Endothelial cell of umbilical vein (primary cell): ENCODE measurements around the gene SKIL. TPM values are rescaled to one million over a fixed set of nuclear protein-coding genes. Genes with fewer than 3 reads are reported as not detected.
A peak's percentile ranks its signal among the peaks of the same experiment; 100 is the strongest.

Experiments used
- BruUV-seq: library from RNA; stranded (reverse); fragments of 400-500 nt; replicated peaks from 2 replicates; lab custom pipeline; 2021; lab: Mats Ljungman, UMichigan
- CTCF ChIA-PET: fragments of 300-600, 350-600 bp; sonication (Branson Sonifier 250); formaldehyde crosslinking; loops from one replicate; lab custom pipeline; 2021; ENCODE audit warnings: antibody characterized with exemption, inconsistent platforms; lab: Charles Lee
- POLR2A ChIA-PET: fragments of 300-600, 350-600 bp; sonication (Branson Sonifier 250); formaldehyde crosslinking; loops from one replicate; lab custom pipeline; 2021; ENCODE audit warnings: antibody characterized with exemption, inconsistent platforms; lab: Charles Lee
- DNase-seq: peaks from one replicate; pipeline ENCODE4 v3.0.0-alpha.2; 2011; ENCODE audit warnings: low read depth, low spot score
- FAIRE-seq: peaks from 2 replicates; lab custom pipeline; 2011; peaks lifted over from hg19 to GRCh38; lab: Jason Lieb, UNC
- H2AFZ ChIP-seq: 2 replicates; pipeline ENCODE4 v1.6.0; 2012; ENCODE audit warnings: low read depth, low read length, control low read depth, inconsistent platforms
- H3K27ac ChIP-seq: 2 replicates; pipeline ENCODE4 v1.5.1; 2011; ENCODE audit warnings: low read depth, mild to moderate bottlenecking, control low read depth, low read length, moderate library complexity; ENCODE audit not compliant: insufficient read depth
- H3K27me3 ChIP-seq, 2 experiments: 2 replicates each; pipeline versions ENCODE4 v1.6.0 to v1.6.1; 2011; ENCODE audit warnings: low read length in 2 of 2, mixed read lengths in 1 of 2; ENCODE audit not compliant: control insufficient read depth in 2 of 2, insufficient read depth in 2 of 2
- H3K36me3 ChIP-seq, 2 experiments: 2 replicates in 1 of 2; 3 replicates in 1 of 2; pipeline ENCODE4 v1.5.1; 2011; ENCODE audit warnings: low read length in 2 of 2, mild to moderate bottlenecking in 1 of 2, moderate library complexity in 1 of 2; ENCODE audit not compliant: control insufficient read depth in 2 of 2, insufficient read depth in 2 of 2; ENCODE audit errors: extremely low read depth in 1 of 2
- H3K4me1 ChIP-seq: 3 replicates; pipeline ENCODE4 v1.5.1; 2011; ENCODE audit warnings: mild to moderate bottlenecking, low read length; ENCODE audit not compliant: control insufficient read depth, insufficient read depth; ENCODE audit errors: extremely low read depth
- H3K4me2 ChIP-seq: 2 replicates; pipeline ENCODE4 v1.6.1; 2011; ENCODE audit warnings: low read length, control low read depth, mixed read lengths; ENCODE audit not compliant: insufficient read depth
- H3K4me3 ChIP-seq, 3 experiments: fragments of 200-600 bp in 1 of 3; sonication (generic), shearing (Covaris generic) in 1 of 3; replicated peaks in 1 of 3; 2 replicates each; pipeline ENCODE4 v1.5.1; 2011 to 2016; ENCODE audit warnings: control low read depth in 3 of 3, low read length in 3 of 3, mild to moderate bottlenecking in 2 of 3, inconsistent platforms in 1 of 3, low read depth in 1 of 3, moderate library complexity in 1 of 3; ENCODE audit not compliant: insufficient read depth in 1 of 3
- H3K79me2 ChIP-seq: 2 replicates; pipeline ENCODE4 v1.6.0; 2012; ENCODE audit warnings: low read length, inconsistent platforms; ENCODE audit not compliant: control insufficient read depth, insufficient read depth
- H3K9ac ChIP-seq: replicated peaks from 2 replicates; pipeline ENCODE3; 2011; ENCODE audit warnings: low read length, control low read depth; ENCODE audit not compliant: insufficient read depth; ENCODE audit errors: extremely low read depth
- H3K9me1 ChIP-seq: replicated peaks from 3 replicates; pipeline ENCODE4 v1.6.0; 2011; ENCODE audit warnings: mild to moderate bottlenecking, low read length; ENCODE audit not compliant: control insufficient read depth, insufficient read depth; ENCODE audit errors: extremely low read depth
- H3K9me3 ChIP-seq: replicated peaks from 2 replicates; pipeline ENCODE4 v1.5.1; 2012; ENCODE audit warnings: low read length, inconsistent platforms; ENCODE audit not compliant: control insufficient read depth, insufficient read depth
- H4K20me1 ChIP-seq: replicated peaks from 2 replicates; pipeline ENCODE3; 2011; ENCODE audit warnings: mild to moderate bottlenecking, low read length; ENCODE audit not compliant: control insufficient read depth, insufficient read depth; ENCODE audit errors: extremely low read depth
- EZH2 ChIP-seq: IDR thresholded peaks from 2 replicates; pipeline ENCODE4 v1.6.1; 2012; ENCODE audit warnings: borderline replicate concordance, low read depth, mild to moderate bottlenecking, moderate library complexity, low read length, inconsistent platforms; ENCODE audit not compliant: severe bottlenecking
- MYC ChIP-seq: IDR thresholded peaks from one replicate; pipeline ENCODE4 v1.6.1; 2011; ENCODE audit warnings: mild to moderate bottlenecking, low read depth, low read length
- POLR2A ChIP-seq: IDR thresholded peaks from 2 replicates; pipeline ENCODE4 v1.6.1; 2012; ENCODE audit warnings: low read depth, mild to moderate bottlenecking, control low read depth, low read length
- POLR2AphosphoS5 ChIP-seq: IDR thresholded peaks from 2 replicates; pipeline ENCODE4 v1.6.1; 2012; ENCODE audit warnings: low read depth, mild to moderate bottlenecking, control low read depth, low read length, moderate library complexity; ENCODE audit not compliant: insufficient read depth
- dilution Hi-C: fragments of 300-500 bp; cut with MboI; formaldehyde crosslinking; loops from one replicate; pipeline ENCODE4 v1.15.0; 2019; ENCODE audit warnings: low sequenced_read_pairs; ENCODE audit not compliant: extremely low pct_ligation_motif_present
- intact Hi-C: fragments of 100-400 bp; cut with micrococcal nuclease; formaldehyde crosslinking; loops from one replicate; pipeline ENCODE4 v1.10.0; 2022
- polyA plus RNA-seq, 4 experiments: library from polyadenylated mRNA; depleted of rRNA in 3 of 4; stranded (reverse) in 3 of 4; unstranded in 1 of 4; fragments of >200 nt; gene quantifications; 2 replicates each; pipeline versions ENCODE4 v1.2.1 to v1.2.3, GENCODE V29; 2011 to 2012; ENCODE audit warnings: missing spikeins in 1 of 4
- total RNA-seq: library from RNA; stranded (reverse); gene quantifications from 2 replicates; pipeline ENCODE4 v1.2.3, GENCODE V29; 2021
- TF ChIP-seq, protein P1 (sequence below), 2 donors: IDR thresholded peaks; 1 replicate in 1 of 2; 2 replicates in 1 of 2; pipeline ENCODE4 v1.5.1; 2011; ENCODE audit warnings: low read length in 2 of 2, mild to moderate bottlenecking in 2 of 2, moderate library complexity in 2 of 2, control low read depth in 1 of 2, inconsistent platforms in 1 of 2, low read depth in 1 of 2; ENCODE audit not compliant: insufficient read depth in 1 of 2; ENCODE audit errors: extremely low read depth in 1 of 2
- TF ChIP-seq, protein P2 (sequence below): IDR thresholded peaks from 2 replicates; pipeline ENCODE4 v1.6.1; 2011; ENCODE audit not compliant: insufficient read depth, insufficient read length

The SKIL gene
- total and polyA plus RNA-seq, 2 donors (not counting 3 experiments of a cell fraction or from before 2014, with no cell fraction given) = 18.4 to 135 TPM

DNA sequence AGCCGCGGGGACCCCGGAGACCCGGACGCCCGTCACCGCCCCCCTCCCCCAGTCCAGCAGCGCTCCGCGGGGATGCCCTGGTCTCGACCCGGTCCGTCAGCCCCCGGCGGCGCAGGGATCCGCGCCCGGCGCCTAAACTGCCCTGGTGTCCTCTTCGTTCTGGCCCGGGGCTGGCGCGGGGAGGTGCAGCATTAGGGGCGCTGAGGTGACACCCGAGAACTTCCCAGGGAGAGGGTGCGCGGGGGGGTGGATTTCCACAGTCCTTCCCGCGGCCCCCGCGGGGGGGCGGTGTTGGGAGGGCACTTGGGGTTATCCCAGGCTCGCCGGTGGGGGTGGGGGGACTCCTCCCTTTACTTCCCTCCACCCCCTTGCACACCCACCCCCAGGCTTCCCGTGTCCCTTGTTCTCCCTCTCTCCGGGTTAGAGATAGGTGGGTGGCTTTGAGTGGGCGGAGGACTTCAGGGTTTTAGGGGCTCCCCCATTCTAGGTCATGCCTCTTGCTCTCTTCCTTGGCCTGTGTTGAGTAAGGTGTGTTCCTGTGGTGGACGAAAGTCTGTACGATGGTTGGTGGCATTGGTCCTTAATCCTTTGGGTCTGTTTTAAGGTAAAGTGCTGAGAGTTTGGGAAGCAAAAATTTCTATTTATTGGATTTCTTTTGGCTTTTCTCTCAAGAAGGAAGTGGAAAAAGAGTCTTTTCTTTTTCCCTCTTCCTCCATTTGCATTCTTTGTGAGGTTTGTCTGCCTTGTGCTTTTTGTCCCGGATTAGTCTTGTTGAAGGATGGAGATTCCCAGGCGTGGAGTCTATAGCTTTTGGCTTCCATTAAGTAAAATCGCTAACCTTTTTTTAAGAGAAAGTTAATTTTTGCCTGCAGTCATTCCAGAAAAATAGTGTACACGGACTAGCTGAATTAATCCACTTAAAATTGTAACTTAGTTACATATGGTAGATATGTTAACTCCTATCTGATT, 811 bp downstream of the SKIL start:
- FAIRE-seq (no peak), DNase-seq (peak; percentile 77)
- POLR2A ChIA-PET = interaction anchor here (1.0 kb wide), 1 partner anchor 14 kb away, joined by 4 read pairs; no protein-coding TSS in a partner anchor
- Histone ChIP-seq H2AFZ (no peak overlapping the region), H3K9me3 (no peaks in the 10 kb centered on the region), H3K9me1 (no peaks in the 10 kb centered on the region), H3K9ac (peak overlapping the region; percentile 98), H3K4me2 (peak overlapping the region; percentile 91), H3K36me3 (peaks cover 2 to 9% of the 10 kb centered on the region in 2 experiments), H3K4me1 (peaks cover 50% of the 10 kb centered on the region), H3K27me3 (no peaks in the 10 kb centered on the region), H3K27ac (peak overlapping the region; percentile 90), H3K79me2 (peaks cover 57% of the 10 kb centered on the region), H3K4me3 (peak overlapping the region; percentile 67 to 94 (median 86)), H4K20me1 (peaks cover 2% of the 10 kb centered on the region)
- dilution Hi-C loops (no loop called here), intact Hi-C loops (loop anchor here (1.0 to 5.0 kb wide), 3 partner anchors 48 to 696 kb away; partner anchors contain the start of genes MECOM and PRKCI)
- TF ChIP-seq MYC (no peak), EZH2 (no peak), POLR2A (peak; percentile 76), POLR2AphosphoS5 (peak; percentile 53)
- TF ChIP-seq, protein P1, sequence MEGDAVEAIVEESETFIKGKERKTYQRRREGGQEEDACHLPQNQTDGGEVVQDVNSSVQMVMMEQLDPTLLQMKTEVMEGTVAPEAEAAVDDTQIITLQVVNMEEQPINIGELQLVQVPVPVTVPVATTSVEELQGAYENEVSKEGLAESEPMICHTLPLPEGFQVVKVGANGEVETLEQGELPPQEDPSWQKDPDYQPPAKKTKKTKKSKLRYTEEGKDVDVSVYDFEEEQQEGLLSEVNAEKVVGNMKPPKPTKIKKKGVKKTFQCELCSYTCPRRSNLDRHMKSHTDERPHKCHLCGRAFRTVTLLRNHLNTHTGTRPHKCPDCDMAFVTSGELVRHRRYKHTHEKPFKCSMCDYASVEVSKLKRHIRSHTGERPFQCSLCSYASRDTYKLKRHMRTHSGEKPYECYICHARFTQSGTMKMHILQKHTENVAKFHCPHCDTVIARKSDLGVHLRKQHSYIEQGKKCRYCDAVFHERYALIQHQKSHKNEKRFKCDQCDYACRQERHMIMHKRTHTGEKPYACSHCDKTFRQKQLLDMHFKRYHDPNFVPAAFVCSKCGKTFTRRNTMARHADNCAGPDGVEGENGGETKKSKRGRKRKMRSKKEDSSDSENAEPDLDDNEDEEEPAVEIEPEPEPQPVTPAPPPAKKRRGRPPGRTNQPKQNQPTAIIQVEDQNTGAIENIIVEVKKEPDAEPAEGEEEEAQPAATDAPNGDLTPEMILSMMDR (IDR thresholded peaks at IDR 0.05; ENCODE audit: extremely low read depth in 1 of 2, insufficient read depth in 1 of 2, low read depth in 1 of 2, low read length in 2 of 2) = peak; percentile 24 to 74
- TF ChIP-seq, protein P2, sequence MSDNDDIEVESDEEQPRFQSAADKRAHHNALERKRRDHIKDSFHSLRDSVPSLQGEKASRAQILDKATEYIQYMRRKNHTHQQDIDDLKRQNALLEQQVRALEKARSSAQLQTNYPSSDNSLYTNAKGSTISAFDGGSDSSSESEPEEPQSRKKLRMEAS = no peak
- CTCF ChIA-PET = interaction anchor here (0.7 to 2.8 kb wide), 15 partner anchors 11 to 453 kb away, joined by 3 to 16 read pairs (median 4); no protein-coding TSS in a partner anchor
- TSS peak; percentile 56 for BruUV-seq
